Ovary (tissue), 3 donors: ENCODE results near the gene SIK2.

Experiments
- CTCF ChIP-seq, 3 donors: fragments of 450-650 bp in 2 of 3; fragments of 200-600 bp in 1 of 3; IDR thresholded peaks; one replicate each; pipeline versions ENCODE4 v1.5.1 to v1.8.0; 2016 to 2022; ENCODE audit warnings: antibody characterized with exemption in 3 of 3, mild to moderate bottlenecking in 1 of 3
- POLR2A ChIP-seq: fragments of 450-650 bp; IDR thresholded peaks from one replicate; pipeline ENCODE4 v1.6.1; 2017; ENCODE audit warnings: antibody characterized with exemption, mild to moderate bottlenecking, moderate library complexity
- donor health status: DM: no; HTN: no; CAD: no.

GRCh38 chr11:111660822-111661221, 58.6 kb downstream of the SIK2 start:
- TF ChIP-seq CTCF (IDR thresholded peaks at IDR 0.05) (no peak), POLR2A (no peak)
